ENCODE measurements around the gene ARHGEF26. TPM values are rescaled to one million over a fixed set of nuclear protein-coding genes. Genes with fewer than 3 reads are reported as not detected.

The ARHGEF26 gene
- polyA plus RNA-seq, 1 donor (not counting 4 experiments of a cell fraction or from before 2014, with no cell fraction given) = 2.2 TPM

DNA sequence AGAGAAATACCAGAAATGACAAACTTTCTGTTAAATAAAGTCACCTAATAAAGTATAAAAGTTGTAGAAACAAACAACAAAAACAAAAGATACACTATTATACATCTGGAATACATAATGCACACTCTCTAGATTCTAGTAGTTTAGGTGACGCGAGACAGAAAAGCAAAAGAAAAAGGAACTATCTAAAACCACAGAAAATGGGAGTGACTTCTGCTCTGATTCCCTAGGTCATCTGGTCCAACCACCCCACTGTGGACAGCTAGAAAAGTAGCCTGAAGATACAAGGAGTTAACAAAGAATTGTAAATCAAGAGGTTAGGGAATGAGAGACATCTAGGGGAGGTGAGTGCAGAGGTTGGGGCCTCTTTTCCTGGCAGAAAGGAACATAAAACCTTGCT lies 164.0 kb downstream of the ARHGEF26 start:
- H3K79me2 ChIP-seq (ENCODE audit: control insufficient read depth, insufficient read depth, low read length) = no peaks in the 10 kb centered on the region
- no peaks in the 10 kb centered on the region for H3K9me1 ChIP-seq (ENCODE audit: control insufficient read depth, extremely low read depth, insufficient read depth, low read length)
- H3K27ac ChIP-seq (ENCODE audit: control insufficient read depth, insufficient read depth, low read length) = no peak overlapping the region
- H3K4me3 ChIP-seq (ENCODE audit: control insufficient read depth in 2 of 3, extremely low read depth in 1 of 3, insufficient read depth in 2 of 3, low read depth in 1 of 3, low read length in 3 of 3) = no peak overlapping the region
- TF ChIP-seq EZH2 (IDR thresholded peaks at IDR 0.05; ENCODE audit: low read length) = no peak
- no peak for TF ChIP-seq CTCF (optimal IDR thresholded peaks at IDR 0.05 in 1 of 3, IDR thresholded peaks at IDR 0.05 in 1 of 3, conservative IDR thresholded peaks at IDR 0.05 in 1 of 3; ENCODE audit: extremely low read depth in 1 of 3, insufficient read depth in 2 of 3, low read length in 3 of 3)
- DNase-seq (ENCODE audit: low read depth, low spot score) (no peak), FAIRE-seq (no peak)
- H4K20me1 ChIP-seq (ENCODE audit: control insufficient read depth, extremely low read depth, insufficient read depth, low read length) = no peaks in the 10 kb centered on the region
- no peak overlapping the region for H3K9ac ChIP-seq (ENCODE audit: control insufficient read depth, extremely low read depth, insufficient read depth, low read length)
- no peak overlapping the region for H2AFZ ChIP-seq (ENCODE audit: control insufficient read depth, low read length)
- H3K27me3 ChIP-seq (ENCODE audit: control insufficient read depth, extremely low read depth, insufficient read depth, low read length) = no peaks in the 10 kb centered on the region
- dilution Hi-C loops (cut with MboI; ENCODE audit: extremely low pct_ligation_motif_present, low sequenced_read_pairs) = no loop called here
- H3K9me3 ChIP-seq (ENCODE audit: control insufficient read depth, low read depth, low read length) = no peaks in the 10 kb centered on the region
- peaks cover 10 to 21% of the 10 kb centered on the region in 2 experiments for H3K36me3 ChIP-seq (ENCODE audit: control insufficient read depth in 2 of 2, extremely low read depth in 1 of 2, insufficient read depth in 2 of 2, low read length in 2 of 2)
- H3K4me2 ChIP-seq (ENCODE audit: control insufficient read depth, extremely low read depth, insufficient read depth, low read depth, low read length) = no peak overlapping the region
- H3K4me1 ChIP-seq (ENCODE audit: control insufficient read depth, extremely low read depth, insufficient read depth, low read length) = no peaks in the 10 kb centered on the region

GRCh38 chr3:154290187-154290586 lies 169.0 kb downstream of the ARHGEF26 start:
- no peak overlapping the region for H3K4me3 ChIP-seq (ENCODE audit: control insufficient read depth in 2 of 3, extremely low read depth in 1 of 3, insufficient read depth in 2 of 3, low read depth in 1 of 3, low read length in 3 of 3)
- H4K20me1 ChIP-seq (ENCODE audit: control insufficient read depth, extremely low read depth, insufficient read depth, low read length) = no peaks in the 10 kb centered on the region
- H2AFZ ChIP-seq (ENCODE audit: control insufficient read depth, low read length) = no peak overlapping the region
- dilution Hi-C loops (cut with MboI; ENCODE audit: extremely low pct_ligation_motif_present, low sequenced_read_pairs) = no loop called here
- peaks cover 5 to 21% of the 10 kb centered on the region in 2 experiments for H3K36me3 ChIP-seq (ENCODE audit: control insufficient read depth in 2 of 2, extremely low read depth in 1 of 2, insufficient read depth in 2 of 2, low read length in 2 of 2)
- no peak overlapping the region for H3K4me2 ChIP-seq (ENCODE audit: control insufficient read depth, extremely low read depth, insufficient read depth, low read depth, low read length)
- H3K27ac ChIP-seq (ENCODE audit: control insufficient read depth, insufficient read depth, low read length) = no peak overlapping the region
- DNase-seq (ENCODE audit: low read depth, low spot score) = no peak
- no peaks in the 10 kb centered on the region for H3K4me1 ChIP-seq (ENCODE audit: control insufficient read depth, extremely low read depth, insufficient read depth, low read length)
- no peak for FAIRE-seq
- H3K27me3 ChIP-seq (ENCODE audit: control insufficient read depth, extremely low read depth, insufficient read depth, low read length) = no peaks in the 10 kb centered on the region
- no peaks in the 10 kb centered on the region for H3K9me1 ChIP-seq (ENCODE audit: control insufficient read depth, extremely low read depth, insufficient read depth, low read length)
- no peak overlapping the region for H3K9ac ChIP-seq (ENCODE audit: control insufficient read depth, extremely low read depth, insufficient read depth, low read length)
- H3K9me3 ChIP-seq (ENCODE audit: control insufficient read depth, low read depth, low read length) = no peaks in the 10 kb centered on the region
- no peak for TF ChIP-seq EZH2 (IDR thresholded peaks at IDR 0.05; ENCODE audit: low read length)
- TF ChIP-seq CTCF (optimal IDR thresholded peaks at IDR 0.05 in 1 of 3, IDR thresholded peaks at IDR 0.05 in 1 of 3, conservative IDR thresholded peaks at IDR 0.05 in 1 of 3; ENCODE audit: extremely low read depth in 1 of 3, insufficient read depth in 2 of 3, low read length in 3 of 3) = no peak
- no peaks in the 10 kb centered on the region for H3K79me2 ChIP-seq (ENCODE audit: control insufficient read depth, insufficient read depth, low read length)

Data from keratinocyte (primary cell).